Stimulated activated CD4-positive, alpha-beta T cell treated with anti-CD3 and anti-CD28 coated beads, Interleukin-15, amount 100 ng/mL, for 48 hours (primary cell): ENCODE data around the gene KCTD1.
A peak's percentile ranks its signal among the peaks of the same experiment; 100 is the strongest.

Experiments
- DNase-seq, 2 donors: peaks; one replicate each; pipeline ENCODE4 v3.0.0-alpha.2; 2020; ENCODE audit warnings: low read depth in 2 of 2

Gene KCTD1

GRCh38 chr18:26480897-26481795 lies 67.2 kb downstream of the KCTD1 start:
- DNase-seq = no peak

- no peak for DNase-seq
Measured at GRCh38 chr18:26479681-26480079, 68.7 kb downstream of the KCTD1 start.

GRCh38 chr18:26479065-26479680 lies 69.2 kb downstream of the KCTD1 start:
- DNase-seq = no peak

GRCh38 chr18:26477828-26478466 lies 70.4 kb downstream of the KCTD1 start:
- DNase-seq = no peak

GRCh38 chr18:26476697-26477096 lies 71.7 kb downstream of the KCTD1 start:
- DNase-seq = no peak

GRCh38 chr18:26474542-26474941 lies 73.8 kb downstream of the KCTD1 start:
- DNase-seq = no peak

- no peak for DNase-seq
Measured at GRCh38 chr18:26473672-26474071, 74.7 kb downstream of the KCTD1 start.

- no peak for DNase-seq
Measured at GRCh38 chr18:26471826-26472225, 76.5 kb downstream of the KCTD1 start.

- no peak for DNase-seq
Measured at GRCh38 chr18:26471027-26471426, 77.3 kb downstream of the KCTD1 start.

- DNase-seq = no peak
Measured at GRCh38 chr18:26470011-26470637, 78.2 kb downstream of the KCTD1 start.

GRCh38 chr18:26468931-26469340 lies 79.4 kb downstream of the KCTD1 start:
- DNase-seq = no peak

- no peak for DNase-seq
Measured at GRCh38 chr18:26466026-26466425, 82.3 kb downstream of the KCTD1 start.

- DNase-seq = no peak
Measured at GRCh38 chr18:26465431-26465830, 82.9 kb downstream of the KCTD1 start.

GRCh38 chr18:26464128-26465011 lies 84.0 kb downstream of the KCTD1 start:
- DNase-seq = no peak

GRCh38 chr18:26462355-26462754 lies 86.0 kb downstream of the KCTD1 start:
- no peak for DNase-seq

GRCh38 chr18:26461405-26461804 lies 86.9 kb downstream of the KCTD1 start:
- no peak for DNase-seq

GRCh38 chr18:26460449-26461091 lies 87.8 kb downstream of the KCTD1 start:
- DNase-seq = no peak

- no peak for DNase-seq
Measured at GRCh38 chr18:26459884-26460283, 88.5 kb downstream of the KCTD1 start.

GRCh38 chr18:26459340-26459739 lies 89.0 kb downstream of the KCTD1 start:
- DNase-seq = no peak

- peak in 1 of 2 donors; percentile 1 for DNase-seq
Measured at GRCh38 chr18:26458526-26459232, 89.7 kb downstream of the KCTD1 start.
